Left lung (tissue), 10 donors: ENCODE measurements around the gene FUZ. TPM values are rescaled to one million over a fixed set of nuclear protein-coding genes. Genes with fewer than 3 reads are reported as not detected.

ENCODE experiments used
- ATAC-seq: fragments of 200-7000 bp; cut with Tn5 transposase; one replicate; pipeline ENCODE4 v1.9.1; 2020; ENCODE audit warnings: moderate library complexity
- DNase-seq, 4 donors: peaks; one replicate each; pipeline ENCODE4 v3.0.0-alpha.2; 2013 to 2020
- H3K27ac ChIP-seq, 2 donors: fragments of 200-600 bp; sonication (generic) in 1 of 2; one replicate each; pipeline versions ENCODE4 v1.5.0 to v1.8.0; 2020 to 2021
- H3K27me3 ChIP-seq, 2 donors: fragments of 200-600 bp; sonication (generic) in 1 of 2; one replicate each; pipeline versions ENCODE4 v1.5.0 to v1.8.0; 2020 to 2021
- H3K36me3 ChIP-seq, 2 donors: fragments of 200-600 bp; sonication (generic) in 1 of 2; one replicate each; pipeline versions ENCODE4 v1.5.0 to v1.8.0; 2020 to 2021
- H3K4me1 ChIP-seq, 2 donors: fragments of 200-600 bp; one replicate each; pipeline ENCODE4 v1.8.0; 2021
- H3K4me3 ChIP-seq, 2 donors: fragments of 200-600 bp; sonication (generic) in 1 of 2; one replicate each; pipeline versions ENCODE4 v1.5.0 to v1.8.0; 2020 to 2021; ENCODE audit warnings: mild to moderate bottlenecking in 1 of 2
- H3K9me3 ChIP-seq, 2 donors: fragments of 200-600 bp; sonication (generic) in 1 of 2; one replicate each; pipeline versions ENCODE4 v1.5.0 to v1.8.0; 2020 to 2021
- CTCF ChIP-seq, 2 donors: fragments of 200-600 bp; sonication (generic) in 1 of 2; IDR thresholded peaks; one replicate each; pipeline versions ENCODE4 v1.5.0 to v1.8.0; 2021; ENCODE audit warnings: antibody characterized with exemption in 2 of 2
- intact Hi-C, 2 donors: fragments of 100-400 bp; cut with DNase I; formaldehyde crosslinking; loops; one replicate each; pipeline versions ENCODE4 v1.11.2 to v1.14.2; 2022
- polyA plus RNA-seq, 6 donors: library from polyadenylated mRNA; unstranded; fragments of 120-200 nt; gene quantifications; one replicate each; pipeline ENCODE4 v1.2.1, GENCODE V29; 2013; ENCODE audit not compliant: insufficient read length in 6 of 6
- total RNA-seq, 2 donors: library from RNA; stranded (reverse); fragmentation: NEBNext Ultra II Directional; extraction: Animal tissue kit (Norgen Biotek cat#: 25700); gene quantifications; one replicate each; pipeline ENCODE4 v1.2.1, GENCODE V29; 2021
- donor health status: DM: no; HTN: yes; CAD: no.
- donor health status: DM: no; HTN: no; CAD: no.

FUZ gene
- total and polyA plus RNA-seq, 8 donors: 15.3 to 31.7 (median 25.8) TPM

DNA sequence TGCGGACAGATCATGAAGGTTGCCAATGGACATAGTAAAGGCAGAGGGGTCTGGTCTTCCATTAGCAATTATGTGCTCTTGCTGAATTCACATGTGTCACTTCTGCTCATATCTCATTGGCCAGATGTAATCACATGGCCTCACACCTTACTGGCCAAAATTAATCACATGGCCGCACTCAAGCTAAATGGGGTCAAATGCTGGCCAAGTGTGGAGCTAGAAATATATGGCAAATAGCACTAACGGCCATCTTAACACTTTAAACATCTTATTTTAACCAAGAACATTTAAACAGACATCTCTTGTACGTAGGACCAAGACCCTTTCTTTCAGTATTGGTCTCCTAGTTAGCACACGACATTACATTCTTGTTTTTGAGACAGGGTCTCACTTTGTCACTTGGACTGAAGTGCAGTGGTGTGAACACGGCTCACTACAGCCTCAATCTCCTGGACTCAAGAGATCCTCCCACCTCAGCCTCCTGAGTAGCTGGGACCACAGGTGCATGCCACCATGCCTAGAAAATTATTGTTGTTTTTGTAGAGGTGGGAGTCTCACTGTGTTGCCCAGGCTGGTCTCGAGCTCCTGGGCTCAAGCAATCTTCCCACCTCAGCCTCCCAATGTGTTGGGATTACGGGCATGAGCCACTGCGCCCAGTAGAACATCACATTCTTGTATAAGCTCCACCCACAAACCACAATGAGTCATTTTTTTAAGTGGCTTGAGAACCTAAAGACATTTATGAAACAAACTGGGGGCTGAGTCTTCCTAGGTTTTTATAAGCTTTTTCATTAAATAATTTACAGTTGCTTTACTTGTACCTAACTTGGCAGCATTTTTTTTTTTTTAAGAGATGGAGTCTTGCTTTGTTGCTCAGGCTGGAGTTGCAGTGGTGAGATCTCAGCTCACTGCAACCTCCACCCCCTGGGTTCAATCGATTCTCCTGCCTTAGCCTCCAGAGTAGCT, 34.9 kb upstream of the FUZ start:
- peaks cover 0 to 9% of the 10 kb centered on the region in 2 donors for H3K27me3 ChIP-seq
- no peaks in the 10 kb centered on the region for H3K9me3 ChIP-seq
- DNase-seq: peak in 1 of 4 donors; percentile 41
- H3K4me3 ChIP-seq: no peak overlapping the region
- H3K36me3 ChIP-seq: no peaks in the 10 kb centered on the region
- peak overlapping the region in 1 of 2 donors; percentile 67 for H3K27ac ChIP-seq
- peak; percentile 5 for ATAC-seq
- H3K4me1 ChIP-seq: peaks cover 21 to 42% of the 10 kb centered on the region in 2 donors
- TF ChIP-seq CTCF (IDR thresholded peaks at IDR 0.05): no peak
- intact Hi-C loops: no loop called here

DNA sequence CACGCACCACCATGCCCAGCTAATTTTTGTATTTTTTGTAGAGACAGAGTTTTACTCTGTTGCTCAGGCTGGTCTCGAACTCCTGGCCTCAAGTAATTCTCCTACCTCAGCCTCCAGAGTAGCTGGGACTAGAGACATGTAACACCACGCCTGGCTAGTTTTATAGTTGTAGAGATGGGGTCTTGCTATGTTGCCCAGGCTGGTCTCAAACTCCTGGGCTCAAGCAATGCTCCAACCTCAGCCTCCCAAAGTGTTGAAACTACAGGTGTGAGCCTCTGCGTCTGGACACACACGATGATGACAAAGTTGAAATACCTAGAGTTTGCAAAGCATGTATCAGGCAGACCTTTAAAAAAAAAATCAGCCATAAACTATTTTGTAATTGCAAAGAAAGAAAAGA, 33.3 kb upstream of the FUZ start:
- no peak overlapping the region for H3K4me3 ChIP-seq
- H3K9me3 ChIP-seq: no peaks in the 10 kb centered on the region
- no peak for TF ChIP-seq CTCF (IDR thresholded peaks at IDR 0.05)
- intact Hi-C loops: no loop called here
- DNase-seq (no peak), ATAC-seq (no peak)
- no peaks in the 10 kb centered on the region for H3K36me3 ChIP-seq
- H3K27ac ChIP-seq: no peak overlapping the region
- no peaks in the 10 kb centered on the region for H3K27me3 ChIP-seq
- peaks cover 10 to 27% of the 10 kb centered on the region in 2 donors for H3K4me1 ChIP-seq

DNA sequence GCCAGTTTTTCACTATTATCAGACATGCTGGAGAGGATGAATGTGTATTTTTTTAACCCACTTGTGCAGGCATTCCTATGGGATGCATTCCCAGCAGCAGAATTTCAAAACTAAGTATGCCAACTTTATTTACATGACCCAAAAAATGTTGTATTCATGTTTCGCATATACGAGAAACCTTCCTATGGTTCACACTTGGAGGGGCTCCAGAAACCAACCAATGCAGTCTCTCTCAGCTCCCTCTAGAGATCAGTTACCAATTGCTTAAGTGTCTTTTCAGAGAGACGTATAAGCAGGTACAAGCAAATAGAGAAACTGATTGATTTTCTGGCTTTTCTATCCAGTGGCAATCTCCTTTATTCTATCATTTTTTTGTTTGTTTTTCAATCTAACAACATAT, 32.3 kb upstream of the FUZ start:
- DNase-seq (no peak), ATAC-seq (no peak)
- TF ChIP-seq CTCF (IDR thresholded peaks at IDR 0.05): no peak
- Histone ChIP-seq H3K36me3 (no peaks in the 10 kb centered on the region), H3K4me1 (peaks cover 10 to 27% of the 10 kb centered on the region in 2 donors), H3K9me3 (no peaks in the 10 kb centered on the region), H3K27ac (no peak overlapping the region), H3K4me3 (no peak overlapping the region), H3K27me3 (no peaks in the 10 kb centered on the region)
- intact Hi-C loops: no loop called here

GRCh38 chr19:49844138-49845095, 31.3 kb upstream of the FUZ start:
- H3K27ac ChIP-seq: no peak overlapping the region
- intact Hi-C loops: no loop called here
- H3K36me3 ChIP-seq: peaks cover 0 to 7% of the 10 kb centered on the region in 2 donors
- peaks cover 6 to 18% of the 10 kb centered on the region in 2 donors for H3K4me1 ChIP-seq
- no peaks in the 10 kb centered on the region for H3K9me3 ChIP-seq
- no peaks in the 10 kb centered on the region for H3K27me3 ChIP-seq
- DNase-seq: no peak
- TF ChIP-seq CTCF (IDR thresholded peaks at IDR 0.05): no peak
- no peak for ATAC-seq
- H3K4me3 ChIP-seq: no peak overlapping the region
